Activated T-helper 2 cell treated with anti-CD3 and anti-CD28 coated beads, Interferon-gamma antibody, Interleukin-2, Interleukin-4, amounts not matched to agents 10 μg/mL and 5 μg/mL and 100 μg/mL, durations not matched to agents 14 hours and 24 hours and 36 hours (primary cell): ENCODE measurements around the gene CCDC127. TPM values are rescaled to one million over a fixed set of nuclear protein-coding genes. Genes with fewer than 3 reads are reported as not detected.
"Not testable (repeated sequence)": the region's sequence is repeated elsewhere in the genome, so short reads cannot be mapped to it uniquely, and the experiment has no call there.

ENCODE experiments used
- DNase-seq: peaks from one replicate; pipeline ENCODE4 v3.0.0; 2021; ENCODE audit warnings: low spot score
- H3K27ac Mint-ChIP-seq: one replicate; pipeline ENCODE4 v1.8.0; 2021; ENCODE audit warnings: mixed read lengths
- H3K27me3 Mint-ChIP-seq: one replicate; pipeline ENCODE4 v1.8.0; 2021; ENCODE audit warnings: low read depth, mixed read lengths
- H3K36me3 Mint-ChIP-seq: one replicate; pipeline ENCODE4 v1.8.0; 2021; ENCODE audit warnings: low read depth, mixed read lengths
- H3K4me1 Mint-ChIP-seq: one replicate; pipeline ENCODE4 v1.8.0; 2021; ENCODE audit warnings: low read depth, mixed read lengths
- H3K4me3 Mint-ChIP-seq: one replicate; pipeline ENCODE4 v1.8.0; 2021; ENCODE audit warnings: low read depth, mild to moderate bottlenecking, moderate library complexity, mixed read lengths
- H3K9me3 Mint-ChIP-seq: one replicate; pipeline ENCODE4 v1.8.0; 2021; ENCODE audit warnings: mixed read lengths
- intact Hi-C: fragments of 100-400 bp; cut with micrococcal nuclease; formaldehyde crosslinking; loops from one replicate; pipeline ENCODE4 v1.15.1; 2023
- total RNA-seq: library from RNA; stranded (reverse); gene quantifications from 2 replicates; pipeline ENCODE4 v1.2.3, GENCODE V29; 2022

CCDC127 gene, protein sequence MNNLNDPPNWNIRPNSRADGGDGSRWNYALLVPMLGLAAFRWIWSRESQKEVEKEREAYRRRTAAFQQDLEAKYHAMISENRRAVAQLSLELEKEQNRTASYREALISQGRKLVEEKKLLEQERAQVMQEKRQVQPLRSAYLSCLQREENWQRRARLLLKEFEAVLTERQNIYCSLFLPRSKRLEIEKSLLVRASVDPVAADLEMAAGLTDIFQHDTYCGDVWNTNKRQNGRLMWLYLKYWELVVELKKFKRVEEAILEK
- total RNA-seq: 6.5 and 7.3 TPM in 2 replicates

GRCh38 chr5:217494-218456, at the start of gene CCDC127, which contains the start of gene SDHA:
CCDC127 (minus strand) TSS chr5:218153; CDS start chr5:216849, 1,304 bp downstream.
SDHA (plus strand) TSS chr5:218320; CDS start chr5:218356, 36 bp downstream.
- H3K27me3 Mint-ChIP-seq, H3K9me3 Mint-ChIP-seq: not testable (repeated sequence)
- intact Hi-C loops: loop anchor here (2.0 kb wide), 1 partner anchor 29 kb away; no protein-coding TSS in a partner anchor
- peaks cover 40% of the 10 kb centered on the region for H3K36me3 Mint-ChIP-seq
- H3K4me1 Mint-ChIP-seq: peaks cover 42% of the 10 kb centered on the region
- H3K4me3 Mint-ChIP-seq: peak within 1 kb of the TSS; percentile 94
- H3K27ac Mint-ChIP-seq: peak within 1 kb of the TSS; percentile 86
- DNase-seq: peak; percentile 97

- H3K27ac Mint-ChIP-seq: peak overlapping the region; percentile 31
- H3K27me3 Mint-ChIP-seq: no peaks in the 10 kb centered on the region
These were observed 49.8 kb upstream of the CCDC127 start for GRCh38 chr5:267716-268115.

DNA sequence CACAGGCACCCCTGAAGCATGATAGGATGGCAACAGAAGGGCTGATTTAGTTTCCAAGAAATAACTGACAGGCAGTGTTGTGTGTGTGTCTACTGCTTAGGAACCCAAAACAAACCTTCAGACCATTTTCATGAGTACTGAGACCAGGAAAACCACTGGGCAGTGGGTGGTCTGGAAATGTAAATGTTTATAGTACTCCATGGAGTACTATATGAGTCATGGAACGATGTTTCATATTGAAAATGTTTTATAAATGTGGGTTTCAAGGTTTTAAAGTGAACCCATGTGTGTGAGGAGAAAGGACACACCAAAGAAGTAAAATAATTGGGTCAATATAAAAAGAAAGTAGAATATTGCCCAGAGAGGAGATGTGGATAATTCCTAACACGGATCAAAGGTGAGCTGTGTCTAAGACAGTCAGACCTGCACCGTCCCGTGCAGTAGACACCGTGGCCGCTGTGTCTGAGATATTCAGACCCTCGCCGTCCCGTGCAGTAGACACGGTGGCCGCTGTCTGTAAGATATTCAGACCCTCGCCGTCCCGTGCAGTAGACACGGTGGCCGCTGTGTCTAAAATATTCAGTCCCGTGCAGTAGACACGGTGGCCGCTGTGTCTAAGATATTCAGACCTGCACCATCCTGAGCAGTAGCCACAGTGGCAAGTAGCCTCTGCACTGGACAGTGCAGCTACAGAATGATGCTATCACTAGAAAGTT, 48.5 kb upstream of the CCDC127 start:
- H3K27ac Mint-ChIP-seq: peak overlapping the region; percentile 67
- H3K4me1 Mint-ChIP-seq: peaks cover 20% of the 10 kb centered on the region
- H3K36me3 Mint-ChIP-seq: peaks cover 32% of the 10 kb centered on the region
- H3K4me3 Mint-ChIP-seq, DNase-seq, intact Hi-C loops, H3K9me3 Mint-ChIP-seq, H3K27me3 Mint-ChIP-seq: not testable (repeated sequence)

More at GRCh38 chr5:267716-268115, 49.8 kb upstream of the CCDC127 start:
- Mint-ChIP-seq H3K4me1 (peaks cover 23% of the 10 kb centered on the region), H3K36me3 (peaks cover 29% of the 10 kb centered on the region), H3K4me3 (no peak overlapping the region), H3K9me3 (no peaks in the 10 kb centered on the region)
- intact Hi-C loops: no loop called here
- DNase-seq: no peak

DNA sequence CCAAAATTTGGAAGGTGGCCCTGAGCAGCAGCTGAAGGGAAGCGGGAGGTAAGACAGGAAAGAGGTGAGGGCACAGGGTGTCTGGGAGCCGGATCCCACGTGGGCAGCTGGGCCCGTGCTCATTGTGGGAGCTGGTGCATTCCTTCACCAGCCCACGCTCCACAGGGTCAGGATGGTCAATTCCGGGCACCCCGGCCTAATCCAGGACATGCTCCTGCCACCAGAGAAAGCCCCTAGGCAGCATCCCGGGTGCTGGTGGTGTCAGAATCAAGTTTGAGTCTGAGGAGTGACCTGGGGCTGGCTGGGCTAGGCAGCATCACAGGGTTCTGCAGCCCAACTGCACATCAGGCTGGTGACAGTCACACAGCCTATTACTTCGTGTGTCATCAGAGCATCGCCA, 46.4 kb upstream of the CCDC127 start:
- Mint-ChIP-seq H3K27me3 (no peaks in the 10 kb centered on the region), H3K27ac (no peak overlapping the region), H3K4me3 (no peak overlapping the region), H3K36me3 (peaks cover 32% of the 10 kb centered on the region), H3K9me3 (peaks cover 4% of the 10 kb centered on the region), H3K4me1 (peaks cover 12% of the 10 kb centered on the region)
- intact Hi-C loops: no loop called here
- no peak for DNase-seq

GRCh38 chr5:263275-263974, 45.5 kb upstream of the CCDC127 start:
- H3K4me3 Mint-ChIP-seq, H3K9me3 Mint-ChIP-seq, H3K27me3 Mint-ChIP-seq, intact Hi-C loops, DNase-seq: not testable (repeated sequence)
- Mint-ChIP-seq H3K4me1 (peaks cover 12% of the 10 kb centered on the region), H3K27ac (peak overlapping the region; percentile 40), H3K36me3 (peaks cover 37% of the 10 kb centered on the region)

GRCh38 chr5:257148-257547, 39.2 kb upstream of the CCDC127 start:
- intact Hi-C loops: no loop called here
- no peak overlapping the region for H3K4me3 Mint-ChIP-seq
- no peak overlapping the region for H3K27ac Mint-ChIP-seq
- no peak for DNase-seq
- peaks cover under 1% of the 10 kb centered on the region for H3K4me1 Mint-ChIP-seq
- peaks cover 57% of the 10 kb centered on the region for H3K36me3 Mint-ChIP-seq
- H3K9me3 Mint-ChIP-seq: peaks cover 13% of the 10 kb centered on the region
- H3K27me3 Mint-ChIP-seq: no peaks in the 10 kb centered on the region

DNA sequence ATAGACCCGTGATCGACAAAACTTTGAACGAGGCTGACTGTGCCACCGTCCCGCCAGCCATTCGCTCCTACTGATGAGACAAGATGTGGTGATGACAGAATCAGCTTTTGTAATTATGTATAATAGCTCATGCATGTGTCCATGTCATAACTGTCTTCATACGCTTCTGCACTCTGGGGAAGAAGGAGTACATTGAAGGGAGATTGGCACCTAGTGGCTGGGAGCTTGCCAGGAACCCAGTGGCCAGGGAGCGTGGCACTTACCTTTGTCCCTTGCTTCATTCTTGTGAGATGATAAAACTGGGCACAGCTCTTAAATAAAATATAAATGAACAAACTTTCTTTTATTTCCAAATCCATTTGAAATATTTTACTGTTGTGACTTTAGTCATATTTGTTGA, 38.4 kb upstream of the CCDC127 start:
- H3K4me3 Mint-ChIP-seq, H3K4me1 Mint-ChIP-seq, DNase-seq, intact Hi-C loops, H3K27me3 Mint-ChIP-seq, H3K27ac Mint-ChIP-seq: not testable (repeated sequence)
- peaks cover 12% of the 10 kb centered on the region for H3K9me3 Mint-ChIP-seq
- H3K36me3 Mint-ChIP-seq: peaks cover 62% of the 10 kb centered on the region

GRCh38 chr5:255116-255515, 37.2 kb upstream of the CCDC127 start:
- H3K4me3 Mint-ChIP-seq, H3K27ac Mint-ChIP-seq, H3K27me3 Mint-ChIP-seq, intact Hi-C loops, DNase-seq, H3K4me1 Mint-ChIP-seq: not testable (repeated sequence)
- Mint-ChIP-seq H3K36me3 (peaks cover 71% of the 10 kb centered on the region), H3K9me3 (peaks cover 12% of the 10 kb centered on the region)

DNA sequence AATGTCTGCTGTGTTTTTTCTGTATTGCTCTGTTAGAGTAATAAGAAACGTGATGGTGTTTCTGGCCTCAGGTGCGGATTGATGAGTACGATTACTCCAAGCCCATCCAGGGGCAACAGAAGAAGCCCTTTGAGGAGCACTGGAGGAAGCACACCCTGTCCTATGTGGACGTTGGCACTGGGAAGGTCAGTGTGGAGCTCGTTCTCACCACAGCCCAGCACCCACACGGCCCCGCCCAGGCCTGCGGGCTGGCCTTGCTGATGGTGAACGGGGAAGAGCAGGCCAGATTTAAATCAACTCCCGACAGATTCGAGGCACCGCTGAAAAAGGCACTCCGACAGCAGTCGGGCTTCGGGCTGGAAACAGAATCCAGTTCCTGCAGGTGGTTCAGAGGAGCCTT, 36.4 kb upstream of the CCDC127 start:
- H3K4me1 Mint-ChIP-seq, H3K27ac Mint-ChIP-seq, DNase-seq, H3K27me3 Mint-ChIP-seq, H3K4me3 Mint-ChIP-seq, intact Hi-C loops: not testable (repeated sequence)
- Mint-ChIP-seq H3K9me3 (peaks cover 12% of the 10 kb centered on the region), H3K36me3 (peaks cover 79% of the 10 kb centered on the region)

DNA sequence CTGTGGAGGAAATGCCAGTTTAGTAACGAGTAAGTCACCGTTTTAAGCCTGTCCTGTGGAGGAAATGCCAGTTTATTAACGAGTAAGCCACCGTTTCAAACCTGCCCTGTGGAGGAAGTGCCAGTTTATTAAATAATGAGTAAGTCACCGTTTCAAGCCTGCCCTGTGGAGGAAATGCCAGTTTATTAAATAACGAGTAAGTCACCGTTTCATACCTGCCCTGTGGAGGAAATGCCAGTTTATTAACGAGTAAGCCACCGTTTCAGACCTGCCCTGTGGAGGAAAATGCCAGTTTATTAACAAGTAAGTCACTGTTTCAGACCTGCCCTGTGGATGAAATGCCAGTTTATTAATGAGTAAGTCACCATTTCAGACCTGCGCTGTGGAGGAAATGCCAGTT, 34.6 kb upstream of the CCDC127 start:
- no peak overlapping the region for H3K4me3 Mint-ChIP-seq
- DNase-seq: no peak
- H3K36me3 Mint-ChIP-seq: peaks cover 84% of the 10 kb centered on the region
- H3K4me1 Mint-ChIP-seq: no peaks in the 10 kb centered on the region
- H3K27me3 Mint-ChIP-seq: no peaks in the 10 kb centered on the region
- no peak overlapping the region for H3K27ac Mint-ChIP-seq
- peaks cover under 1% of the 10 kb centered on the region for H3K9me3 Mint-ChIP-seq
- intact Hi-C loops: no loop called here

DNA sequence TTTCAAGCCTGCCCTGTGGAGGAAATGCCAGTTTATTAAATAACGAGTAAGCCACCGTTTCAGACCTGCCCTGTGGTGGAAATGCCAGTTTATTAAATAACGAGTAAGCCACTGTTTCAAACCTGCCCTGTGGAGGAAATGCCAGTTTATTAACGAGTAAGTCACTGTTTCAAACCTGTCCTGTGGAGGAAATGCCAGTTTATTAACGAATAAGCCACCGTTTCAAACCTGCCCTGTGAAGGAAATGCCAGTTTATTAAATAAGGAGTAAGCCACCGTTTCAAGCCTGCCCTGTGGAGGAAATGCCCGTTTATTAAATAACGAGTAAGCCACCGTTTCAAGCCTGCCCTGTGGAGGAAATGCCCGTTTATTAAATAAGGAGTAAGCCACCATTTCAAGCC, 34.0 kb upstream of the CCDC127 start:
- H3K9me3 Mint-ChIP-seq, intact Hi-C loops, H3K4me3 Mint-ChIP-seq, H3K27ac Mint-ChIP-seq, H3K4me1 Mint-ChIP-seq, DNase-seq, H3K27me3 Mint-ChIP-seq: not testable (repeated sequence)
- H3K36me3 Mint-ChIP-seq: peaks cover 84% of the 10 kb centered on the region

DNA sequence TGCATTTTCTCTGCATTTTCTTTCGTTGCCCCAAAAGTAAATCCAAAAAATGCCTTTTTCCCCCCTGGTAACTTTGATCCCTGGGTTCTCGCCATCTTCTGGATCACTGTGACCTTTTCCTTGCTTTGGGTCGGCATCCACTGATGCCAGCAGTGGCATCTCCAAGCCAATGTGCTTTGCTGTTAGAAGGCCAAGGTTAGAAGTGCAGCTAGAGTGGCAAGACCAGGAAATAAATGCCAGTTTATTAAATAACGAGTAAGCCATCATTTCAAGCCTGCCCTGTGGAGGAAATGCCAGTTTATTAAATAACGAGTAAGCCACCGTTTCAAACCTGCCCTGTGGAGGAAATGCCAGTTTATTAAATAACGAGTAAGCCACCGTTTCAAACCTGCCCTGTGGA, 33.6 kb upstream of the CCDC127 start:
- intact Hi-C loops: not testable (repeated sequence)

More for the DNA sequence above, 33.6 kb upstream of the CCDC127 start:
- H3K9me3 Mint-ChIP-seq, H3K4me3 Mint-ChIP-seq, H3K4me1 Mint-ChIP-seq, H3K27ac Mint-ChIP-seq, H3K27me3 Mint-ChIP-seq, DNase-seq: not testable (repeated sequence)
- H3K36me3 Mint-ChIP-seq: peaks cover 84% of the 10 kb centered on the region
